DND-41 (cell line): ENCODE results near the gene CCDC137.

Experiments used
- EZH2 ChIP-seq: IDR thresholded peaks from 3 replicates; pipeline ENCODE4 v1.6.1; 2012; ENCODE audit warnings: borderline replicate concordance, low read depth, mild to moderate bottlenecking, moderate library complexity, low read length, inconsistent platforms; ENCODE audit not compliant: severe bottlenecking
- TF ChIP-seq, protein P1 (sequence below): IDR thresholded peaks from 2 replicates; pipeline ENCODE4 v1.5.1; 2012; ENCODE audit warnings: borderline replicate concordance, low read length, moderate library complexity, mild to moderate bottlenecking; ENCODE audit not compliant: poor library complexity, severe bottlenecking; ENCODE audit errors: extremely low read depth

DNA sequence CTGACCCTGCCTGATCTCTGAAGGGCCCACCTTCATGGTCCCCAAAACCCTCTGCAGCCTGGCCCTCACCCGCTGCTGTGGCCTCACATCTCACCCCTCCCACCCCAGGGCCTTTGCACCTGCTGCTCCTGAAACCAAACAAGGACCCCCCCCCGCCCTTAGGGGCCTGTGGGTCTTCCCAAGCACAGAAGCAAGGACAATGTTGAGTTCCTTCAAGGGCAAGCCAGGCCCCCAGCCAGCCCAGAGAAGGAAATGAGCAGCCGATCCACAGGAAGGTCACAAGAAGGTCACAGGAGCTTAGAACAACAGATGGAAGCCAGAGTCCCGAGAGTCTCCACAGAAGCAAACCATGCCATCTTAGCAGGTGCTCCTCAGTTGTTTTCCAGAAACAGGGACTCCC, 9.7 kb upstream of the CCDC137 start:
- TF ChIP-seq, protein P1, sequence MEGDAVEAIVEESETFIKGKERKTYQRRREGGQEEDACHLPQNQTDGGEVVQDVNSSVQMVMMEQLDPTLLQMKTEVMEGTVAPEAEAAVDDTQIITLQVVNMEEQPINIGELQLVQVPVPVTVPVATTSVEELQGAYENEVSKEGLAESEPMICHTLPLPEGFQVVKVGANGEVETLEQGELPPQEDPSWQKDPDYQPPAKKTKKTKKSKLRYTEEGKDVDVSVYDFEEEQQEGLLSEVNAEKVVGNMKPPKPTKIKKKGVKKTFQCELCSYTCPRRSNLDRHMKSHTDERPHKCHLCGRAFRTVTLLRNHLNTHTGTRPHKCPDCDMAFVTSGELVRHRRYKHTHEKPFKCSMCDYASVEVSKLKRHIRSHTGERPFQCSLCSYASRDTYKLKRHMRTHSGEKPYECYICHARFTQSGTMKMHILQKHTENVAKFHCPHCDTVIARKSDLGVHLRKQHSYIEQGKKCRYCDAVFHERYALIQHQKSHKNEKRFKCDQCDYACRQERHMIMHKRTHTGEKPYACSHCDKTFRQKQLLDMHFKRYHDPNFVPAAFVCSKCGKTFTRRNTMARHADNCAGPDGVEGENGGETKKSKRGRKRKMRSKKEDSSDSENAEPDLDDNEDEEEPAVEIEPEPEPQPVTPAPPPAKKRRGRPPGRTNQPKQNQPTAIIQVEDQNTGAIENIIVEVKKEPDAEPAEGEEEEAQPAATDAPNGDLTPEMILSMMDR: no peak
- TF ChIP-seq EZH2: no peak
